Activated T-helper 17 cell treated with anti-CD3 and anti-CD28 coated beads, Interleukin-2, amount 50 U/mL, for 72 hours (primary cell): ENCODE results near the gene NPM3. TPM values are rescaled to one million over a fixed set of nuclear protein-coding genes. Genes with fewer than 3 reads are reported as not detected.

Experiments used
- ATAC-seq: fragments of 150-1000 bp; cut with Tn5 transposase; replicated peaks from 2 replicates; pipeline ENCODE4 v1.10.0; 2021; ENCODE audit warnings: mild to moderate bottlenecking, moderate library complexity
- H3K27ac Mint-ChIP-seq: one replicate; pipeline ENCODE4 v1.8.0; 2022; ENCODE audit warnings: mixed read lengths
- H3K27me3 Mint-ChIP-seq: one replicate; pipeline ENCODE4 v1.8.0; 2022; ENCODE audit warnings: mixed read lengths
- H3K36me3 Mint-ChIP-seq: one replicate; pipeline ENCODE4 v1.8.0; 2022; ENCODE audit warnings: low read depth, mild to moderate bottlenecking, mixed read lengths
- H3K4me1 Mint-ChIP-seq: one replicate; pipeline ENCODE4 v1.8.0; 2022; ENCODE audit warnings: mixed read lengths
- H3K4me3 Mint-ChIP-seq: one replicate; pipeline ENCODE4 v1.8.0; 2022; ENCODE audit warnings: mild to moderate bottlenecking, mixed read lengths
- H3K9me3 Mint-ChIP-seq: one replicate; pipeline ENCODE4 v1.8.0; 2022; ENCODE audit warnings: mixed read lengths
- total RNA-seq, 2 donors: library from RNA; stranded (reverse); gene quantifications; one replicate each; pipeline ENCODE4 v1.2.3, GENCODE V29; 2022

The NPM3 gene
- total RNA-seq, 2 donors from 2014 or later = 72.6 to 162 TPM

- Mint-ChIP-seq H3K27me3 (peaks cover 24% of the 10 kb centered on the region), H3K27ac (no peak overlapping the region), H3K4me3 (no peak overlapping the region), H3K36me3 (no peaks in the 10 kb centered on the region), H3K4me1 (no peaks in the 10 kb centered on the region), H3K9me3 (no peaks in the 10 kb centered on the region)
- ATAC-seq = no peak
Measured at GRCh38 chr10:101762736-101763135, 20.5 kb downstream of the NPM3 start.

- Mint-ChIP-seq H3K27me3 (peaks cover 21% of the 10 kb centered on the region), H3K4me1 (no peaks in the 10 kb centered on the region), H3K27ac (no peak overlapping the region), H3K4me3 (no peak overlapping the region), H3K36me3 (no peaks in the 10 kb centered on the region), H3K9me3 (no peaks in the 10 kb centered on the region)
- no peak for ATAC-seq
Measured at GRCh38 chr10:101761226-101761625, 22.0 kb downstream of the NPM3 start.

GRCh38 chr10:101760510-101760909 lies 22.7 kb downstream of the NPM3 start:
- Mint-ChIP-seq H3K9me3 (no peaks in the 10 kb centered on the region), H3K27ac (no peak overlapping the region), H3K4me3 (no peak overlapping the region), H3K36me3 (no peaks in the 10 kb centered on the region), H3K4me1 (no peaks in the 10 kb centered on the region), H3K27me3 (peaks cover 17% of the 10 kb centered on the region)
- ATAC-seq = no peak

GRCh38 chr10:101759309-101760247 lies 23.7 kb downstream of the NPM3 start:
- Mint-ChIP-seq H3K27ac (no peak overlapping the region), H3K9me3 (no peaks in the 10 kb centered on the region), H3K4me1 (no peaks in the 10 kb centered on the region), H3K27me3 (peaks cover 15% of the 10 kb centered on the region), H3K4me3 (no peak overlapping the region), H3K36me3 (no peaks in the 10 kb centered on the region)
- ATAC-seq = no peak

GRCh38 chr10:101758858-101759257 lies 24.4 kb downstream of the NPM3 start:
- no peaks in the 10 kb centered on the region for H3K4me1 Mint-ChIP-seq
- H3K27ac Mint-ChIP-seq = no peak overlapping the region
- no peaks in the 10 kb centered on the region for H3K36me3 Mint-ChIP-seq
- no peak overlapping the region for H3K4me3 Mint-ChIP-seq
- H3K27me3 Mint-ChIP-seq = peaks cover 18% of the 10 kb centered on the region
- ATAC-seq = no peak
- no peaks in the 10 kb centered on the region for H3K9me3 Mint-ChIP-seq

GRCh38 chr10:101752241-101752640 lies 31.0 kb downstream of the NPM3 start:
- H3K36me3 Mint-ChIP-seq = no peaks in the 10 kb centered on the region
- H3K4me3 Mint-ChIP-seq = no peak overlapping the region
- ATAC-seq = no peak
- H3K9me3 Mint-ChIP-seq = no peaks in the 10 kb centered on the region
- no peak overlapping the region for H3K27ac Mint-ChIP-seq
- no peaks in the 10 kb centered on the region for H3K4me1 Mint-ChIP-seq
- peaks cover 9% of the 10 kb centered on the region for H3K27me3 Mint-ChIP-seq

- Mint-ChIP-seq H3K27ac (no peak overlapping the region), H3K27me3 (peaks cover 7% of the 10 kb centered on the region), H3K4me1 (no peaks in the 10 kb centered on the region), H3K9me3 (no peaks in the 10 kb centered on the region), H3K4me3 (no peak overlapping the region), H3K36me3 (no peaks in the 10 kb centered on the region)
- no peak for ATAC-seq
Measured at GRCh38 chr10:101749047-101750016, 33.9 kb downstream of the NPM3 start.

- Mint-ChIP-seq H3K4me3 (no peak overlapping the region), H3K36me3 (no peaks in the 10 kb centered on the region), H3K4me1 (no peaks in the 10 kb centered on the region), H3K27me3 (peaks cover 5% of the 10 kb centered on the region), H3K9me3 (no peaks in the 10 kb centered on the region), H3K27ac (no peak overlapping the region)
- no peak for ATAC-seq
Measured at GRCh38 chr10:101748496-101748895, 34.8 kb downstream of the NPM3 start.

GRCh38 chr10:101745074-101745696 lies 38.1 kb downstream of the NPM3 start:
- H3K36me3 Mint-ChIP-seq = no peaks in the 10 kb centered on the region
- H3K4me3 Mint-ChIP-seq = no peak overlapping the region
- no peak overlapping the region for H3K27ac Mint-ChIP-seq
- ATAC-seq = no peak
- H3K27me3 Mint-ChIP-seq = no peaks in the 10 kb centered on the region
- no peaks in the 10 kb centered on the region for H3K9me3 Mint-ChIP-seq
- no peaks in the 10 kb centered on the region for H3K4me1 Mint-ChIP-seq

- Mint-ChIP-seq H3K36me3 (no peaks in the 10 kb centered on the region), H3K27me3 (peaks cover 3% of the 10 kb centered on the region), H3K4me3 (no peak overlapping the region), H3K27ac (no peak overlapping the region), H3K4me1 (no peaks in the 10 kb centered on the region), H3K9me3 (no peaks in the 10 kb centered on the region)
- no peak for ATAC-seq
Measured at GRCh38 chr10:101744267-101744666, 39.0 kb downstream of the NPM3 start.

GRCh38 chr10:101741938-101742337 lies 41.3 kb downstream of the NPM3 start:
- H3K9me3 Mint-ChIP-seq = no peaks in the 10 kb centered on the region
- no peak overlapping the region for H3K4me3 Mint-ChIP-seq
- H3K27ac Mint-ChIP-seq = no peak overlapping the region
- ATAC-seq = no peak
- H3K27me3 Mint-ChIP-seq = peaks cover 3% of the 10 kb centered on the region
- H3K36me3 Mint-ChIP-seq = no peaks in the 10 kb centered on the region
- H3K4me1 Mint-ChIP-seq = no peaks in the 10 kb centered on the region

- peaks cover 18% of the 10 kb centered on the region for H3K27me3 Mint-ChIP-seq
- no peak overlapping the region for H3K27ac Mint-ChIP-seq
- no peak overlapping the region for H3K4me3 Mint-ChIP-seq
- no peak for ATAC-seq
- no peaks in the 10 kb centered on the region for H3K9me3 Mint-ChIP-seq
- no peaks in the 10 kb centered on the region for H3K36me3 Mint-ChIP-seq
- H3K4me1 Mint-ChIP-seq = no peaks in the 10 kb centered on the region
Measured at GRCh38 chr10:101736666-101737065, 46.6 kb downstream of the NPM3 start.

GRCh38 chr10:101732096-101732495 lies 51.1 kb downstream of the NPM3 start:
- Mint-ChIP-seq H3K9me3 (no peaks in the 10 kb centered on the region), H3K4me3 (no peak overlapping the region), H3K27me3 (peaks cover 23% of the 10 kb centered on the region), H3K36me3 (no peaks in the 10 kb centered on the region), H3K4me1 (no peaks in the 10 kb centered on the region), H3K27ac (no peak overlapping the region)
- ATAC-seq = no peak
